Effector CD8-positive, alpha-beta T cell (primary cell): ENCODE measurements around the gene GNB1.
"Not testable (repeated sequence)": the region's sequence is repeated elsewhere in the genome, so short reads cannot be mapped to it uniquely, and the experiment has no call there.

Experiments
- DNase-seq: peaks from one replicate; lab custom pipeline; 2025; lab: John Stamatoyannopoulos, UW

GNB1 gene

DNA sequence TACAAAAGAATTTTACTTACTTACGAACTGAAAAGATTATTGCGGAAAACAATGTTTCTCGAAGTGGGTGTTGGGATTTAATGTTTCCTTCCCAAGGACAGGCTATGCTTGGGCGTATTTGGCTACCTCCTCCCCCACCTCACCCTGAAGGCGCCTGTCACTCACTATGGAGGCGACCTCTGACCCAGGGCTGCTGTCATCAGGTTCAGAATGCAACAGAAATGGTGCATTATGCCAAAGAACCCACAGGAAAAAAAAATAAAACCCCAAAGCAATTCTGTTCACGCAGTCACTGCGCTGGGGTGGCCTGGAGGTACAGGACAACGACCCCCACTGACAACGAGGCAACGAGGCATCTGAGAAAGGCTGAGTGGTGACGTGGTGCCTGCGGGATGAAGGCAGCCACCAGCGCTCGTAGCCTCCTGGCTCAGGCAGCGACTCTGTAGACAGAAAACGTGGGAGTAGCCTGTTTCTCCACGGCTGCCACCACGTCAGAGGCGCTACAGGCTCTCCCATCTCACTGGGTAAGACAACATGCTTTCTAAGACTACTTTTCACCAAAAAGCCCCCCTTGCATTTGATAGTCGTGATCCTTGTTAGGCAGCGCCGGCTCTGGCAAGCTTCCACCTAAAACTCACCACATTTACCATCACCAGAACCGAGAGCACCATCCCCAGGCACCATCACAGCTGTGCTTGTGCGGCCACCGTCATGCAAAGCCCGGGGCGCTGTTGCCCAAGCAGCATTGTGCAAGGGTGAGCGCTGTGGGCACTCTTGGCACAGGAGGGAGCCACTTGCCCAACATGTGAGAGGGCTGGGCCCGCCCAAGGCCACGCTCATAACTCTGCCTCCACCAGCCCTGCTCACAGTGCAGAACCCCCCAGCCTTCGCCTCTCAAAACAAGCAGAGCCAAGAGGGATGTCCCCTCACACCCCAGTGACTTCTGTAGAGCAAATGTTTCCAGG lies 126.9 kb downstream of the GNB1 start:
- DNase-seq = no peak

DNA sequence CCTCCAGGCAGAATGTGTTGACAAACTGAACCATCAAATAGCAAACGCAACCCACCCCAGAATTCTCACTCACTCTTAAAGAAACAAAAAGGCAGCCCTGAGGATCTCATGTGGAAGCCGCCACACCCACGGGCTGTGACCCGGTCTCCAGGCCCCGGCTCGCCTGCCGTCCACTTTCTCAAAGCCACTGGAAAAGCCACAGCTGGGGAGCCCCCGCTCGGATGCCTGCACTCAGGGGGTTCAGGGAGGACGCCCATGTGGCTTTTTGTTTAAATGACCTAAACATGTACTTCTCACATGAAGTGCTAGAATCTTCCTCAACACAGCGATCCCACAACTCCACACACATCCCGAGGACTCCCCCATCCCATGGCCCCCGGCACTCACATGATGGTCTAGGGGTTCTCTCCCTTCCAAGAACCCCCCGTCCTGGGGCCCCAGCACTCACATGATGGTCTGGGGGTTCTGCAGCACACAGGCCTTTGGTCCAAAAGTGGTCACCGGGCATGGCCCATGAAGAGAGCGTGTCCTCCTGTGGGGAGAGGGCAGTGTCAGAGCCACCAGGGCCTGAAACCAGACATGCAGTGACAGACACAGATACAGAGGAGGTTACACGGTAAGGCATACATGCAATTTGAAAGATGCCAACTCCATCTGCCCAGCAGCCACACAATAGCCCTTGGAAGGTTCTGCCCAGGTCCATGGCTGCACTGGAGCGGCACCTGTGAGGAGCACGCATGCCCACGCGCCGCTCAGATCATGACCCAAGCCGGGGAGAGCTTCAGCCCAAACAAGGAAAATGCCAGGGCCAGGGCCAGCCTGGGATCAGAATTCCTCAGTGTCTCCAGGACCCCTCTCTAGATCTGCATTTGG lies 129.1 kb downstream of the GNB1 start:
- DNase-seq = no peak

GRCh38 chr1:1760715-1761114 lies 130.2 kb downstream of the GNB1 start:
- no peak for DNase-seq

GRCh38 chr1:1760345-1760650 lies 130.6 kb downstream of the GNB1 start:
- DNase-seq = no peak

DNA sequence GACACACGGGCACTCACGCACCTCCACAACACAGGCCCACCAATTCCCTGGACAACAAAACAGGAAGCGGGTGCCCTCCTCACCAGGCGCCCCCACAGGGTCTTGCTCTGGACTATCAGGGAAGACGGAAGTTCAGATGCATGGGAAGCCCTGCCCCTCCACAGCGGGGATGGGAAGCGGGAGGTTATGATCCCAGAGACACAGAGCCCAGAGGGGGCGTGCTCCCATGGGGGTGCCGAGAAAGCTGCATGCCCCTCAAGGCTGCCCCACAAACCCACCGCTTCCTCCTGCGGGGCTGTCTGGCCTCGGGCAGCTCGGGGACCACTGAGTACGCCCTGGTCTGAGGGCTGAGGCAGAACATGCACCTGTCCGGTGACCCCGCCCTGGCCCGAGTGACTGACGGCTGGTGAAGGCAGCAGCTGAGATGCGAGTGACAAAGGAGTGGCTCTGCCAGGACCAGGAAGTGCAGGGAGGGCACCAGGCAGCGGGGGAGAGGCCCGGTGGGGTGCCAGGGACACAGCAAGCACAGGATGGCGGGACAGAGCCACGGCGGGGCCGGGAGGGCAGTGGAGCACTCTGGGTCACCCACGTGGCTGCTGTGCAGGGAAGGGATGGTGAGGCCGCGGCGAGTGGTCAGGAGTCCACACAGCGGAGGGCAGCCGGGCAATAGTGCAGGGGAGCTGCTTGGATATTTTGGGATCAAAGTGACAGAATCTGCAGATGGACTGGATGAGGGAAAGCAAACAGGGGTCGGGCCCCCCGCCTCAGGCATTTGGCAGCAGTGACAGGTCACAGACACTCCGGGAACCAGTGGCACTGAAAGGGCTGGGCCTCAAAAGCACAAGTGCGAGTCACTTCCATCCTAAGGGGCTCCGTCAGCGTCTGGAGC lies 131.2 kb downstream of the GNB1 start:
- no peak for DNase-seq

- no peak for DNase-seq
These were observed 132.0 kb downstream of the GNB1 start for GRCh38 chr1:1758692-1759455.

DNA sequence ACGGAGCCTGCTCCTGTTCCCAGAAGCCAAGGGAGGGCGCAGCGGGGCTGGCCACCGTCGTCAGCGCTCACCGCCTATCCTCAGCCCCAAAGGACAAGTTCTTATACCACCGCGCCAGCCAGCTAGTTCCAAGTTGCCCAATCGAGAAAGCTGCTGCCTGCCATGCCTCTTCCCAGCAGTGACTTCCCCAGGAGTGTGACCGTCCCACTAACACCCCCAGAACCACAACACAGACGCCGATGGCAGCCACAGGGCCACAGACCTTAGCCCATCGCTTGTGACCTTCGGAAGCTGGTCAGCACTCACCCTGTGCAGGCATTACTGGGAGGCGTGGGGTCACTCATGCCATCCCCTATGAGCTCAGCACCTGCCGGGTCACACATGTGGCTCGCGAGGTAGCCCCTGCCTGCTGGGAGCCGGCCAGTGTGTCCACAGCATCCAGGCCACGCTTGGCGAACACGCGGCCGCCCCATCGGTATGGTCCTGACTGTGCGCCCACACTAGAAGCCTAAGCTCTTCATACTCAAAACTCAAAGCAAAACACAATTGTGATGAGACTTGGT lies 132.7 kb downstream of the GNB1 start:
- no peak for DNase-seq

DNA sequence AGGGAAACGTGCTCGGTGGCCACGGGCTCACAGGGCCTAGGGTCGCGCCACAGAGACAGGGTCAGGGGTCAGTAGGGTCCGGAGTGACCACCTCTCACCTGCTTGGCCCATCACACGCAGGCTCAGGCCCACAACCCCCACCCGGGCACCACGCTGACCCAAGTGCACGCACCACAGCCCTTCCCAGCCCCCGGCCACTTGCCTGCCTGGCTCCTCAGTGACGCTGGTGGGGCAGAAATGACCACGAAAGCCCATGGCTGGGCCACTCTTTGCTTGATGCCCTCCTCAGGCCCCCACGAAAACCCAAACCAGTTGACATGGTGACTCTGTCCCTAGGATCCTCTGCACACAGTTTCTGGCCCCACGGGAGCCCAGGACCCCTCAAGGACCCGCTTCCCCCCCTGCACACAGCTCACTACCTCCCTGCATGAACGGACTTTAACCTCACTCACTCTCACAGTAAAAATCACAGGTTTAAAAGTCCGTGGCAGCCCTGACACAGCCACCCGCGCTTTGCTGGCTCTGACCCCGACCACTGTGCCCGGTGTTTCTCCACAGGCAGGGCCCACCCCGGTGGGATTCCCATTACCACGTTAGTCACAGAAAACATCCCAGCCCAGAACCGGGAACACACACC lies 133.3 kb downstream of the GNB1 start:
- DNase-seq = no peak

GRCh38 chr1:1756661-1757421 lies 134.0 kb downstream of the GNB1 start:
- no peak for DNase-seq

- no peak for DNase-seq
These were observed 135.0 kb downstream of the GNB1 start for GRCh38 chr1:1755852-1756251.

DNA sequence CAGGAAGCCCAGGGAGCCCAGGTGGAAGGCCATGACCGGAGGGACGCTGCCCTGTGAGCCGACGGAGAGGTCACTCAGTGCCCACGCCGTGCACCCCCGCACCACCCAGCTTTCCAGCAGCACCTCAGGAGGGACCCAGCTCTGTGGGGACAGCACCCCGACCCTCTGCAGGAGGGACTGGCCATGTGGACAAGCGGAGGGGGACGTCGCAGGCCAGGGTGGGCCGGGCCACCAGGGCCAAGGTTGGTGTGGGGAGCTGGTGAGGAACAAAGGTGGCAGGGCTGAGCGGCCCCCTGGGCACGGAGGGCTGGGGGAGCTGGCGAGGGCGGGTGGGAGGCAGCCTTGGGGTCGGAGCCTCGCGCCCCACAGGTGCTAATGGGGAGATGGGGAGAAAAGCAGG lies 135.5 kb downstream of the GNB1 start:
- no peak for DNase-seq

DNA sequence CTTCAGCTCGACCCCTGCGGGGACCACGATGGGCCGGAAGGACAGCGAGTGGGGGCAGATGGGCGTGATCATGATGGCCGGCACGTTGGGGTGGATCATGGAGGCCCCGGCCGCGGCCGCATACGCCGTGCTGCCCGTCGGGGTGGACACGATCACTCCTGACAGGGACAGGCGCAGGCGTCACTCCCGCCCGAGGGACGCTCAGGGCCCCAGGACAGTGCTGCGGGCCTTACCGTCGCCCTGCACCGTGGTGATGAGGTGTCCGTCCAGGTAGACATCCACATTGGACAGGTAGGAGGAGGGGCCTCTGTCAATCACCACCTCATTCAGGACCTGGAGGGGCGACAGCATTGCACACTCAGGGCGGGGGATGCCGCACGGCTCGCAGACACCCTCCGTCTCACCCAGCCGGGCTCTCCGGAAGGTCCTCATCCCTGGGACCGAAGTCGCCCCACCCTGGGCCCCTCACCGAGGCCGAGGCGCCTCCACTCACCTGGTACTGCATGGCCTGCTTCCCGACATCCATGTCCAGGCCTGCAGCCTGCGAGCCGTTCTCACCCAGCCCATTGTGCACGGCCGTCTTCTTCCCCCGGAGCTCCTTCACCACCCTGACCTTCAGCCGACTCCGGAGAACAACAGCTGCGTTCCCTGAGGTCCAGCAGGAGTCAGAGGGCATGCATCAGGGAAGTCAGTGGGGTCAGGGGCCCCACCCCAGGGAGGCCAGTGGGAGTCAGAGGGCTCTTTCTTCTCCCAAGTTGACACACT lies 136.7 kb downstream of the GNB1 start:
- DNase-seq = no peak

DNA sequence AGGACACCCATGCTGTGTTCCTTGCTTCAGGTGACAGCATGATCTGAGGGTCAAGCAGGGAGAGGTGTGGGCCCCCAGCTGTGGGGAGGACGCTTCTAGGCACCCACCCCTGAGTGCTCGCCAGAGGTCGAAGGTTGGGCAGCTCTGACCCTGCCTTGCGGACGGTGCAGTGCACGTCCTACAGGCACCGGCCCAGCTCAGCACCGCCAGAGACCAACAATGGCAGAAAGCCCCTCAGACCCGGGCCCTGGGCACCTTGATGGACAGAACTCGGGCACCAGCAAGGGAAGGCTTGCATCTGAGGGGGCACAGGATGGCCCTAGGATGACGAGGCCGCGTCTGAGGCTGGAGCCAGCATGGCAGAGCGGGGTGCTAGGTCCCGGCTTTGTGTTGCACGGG lies 137.3 kb downstream of the GNB1 start:
- no peak for DNase-seq

DNA sequence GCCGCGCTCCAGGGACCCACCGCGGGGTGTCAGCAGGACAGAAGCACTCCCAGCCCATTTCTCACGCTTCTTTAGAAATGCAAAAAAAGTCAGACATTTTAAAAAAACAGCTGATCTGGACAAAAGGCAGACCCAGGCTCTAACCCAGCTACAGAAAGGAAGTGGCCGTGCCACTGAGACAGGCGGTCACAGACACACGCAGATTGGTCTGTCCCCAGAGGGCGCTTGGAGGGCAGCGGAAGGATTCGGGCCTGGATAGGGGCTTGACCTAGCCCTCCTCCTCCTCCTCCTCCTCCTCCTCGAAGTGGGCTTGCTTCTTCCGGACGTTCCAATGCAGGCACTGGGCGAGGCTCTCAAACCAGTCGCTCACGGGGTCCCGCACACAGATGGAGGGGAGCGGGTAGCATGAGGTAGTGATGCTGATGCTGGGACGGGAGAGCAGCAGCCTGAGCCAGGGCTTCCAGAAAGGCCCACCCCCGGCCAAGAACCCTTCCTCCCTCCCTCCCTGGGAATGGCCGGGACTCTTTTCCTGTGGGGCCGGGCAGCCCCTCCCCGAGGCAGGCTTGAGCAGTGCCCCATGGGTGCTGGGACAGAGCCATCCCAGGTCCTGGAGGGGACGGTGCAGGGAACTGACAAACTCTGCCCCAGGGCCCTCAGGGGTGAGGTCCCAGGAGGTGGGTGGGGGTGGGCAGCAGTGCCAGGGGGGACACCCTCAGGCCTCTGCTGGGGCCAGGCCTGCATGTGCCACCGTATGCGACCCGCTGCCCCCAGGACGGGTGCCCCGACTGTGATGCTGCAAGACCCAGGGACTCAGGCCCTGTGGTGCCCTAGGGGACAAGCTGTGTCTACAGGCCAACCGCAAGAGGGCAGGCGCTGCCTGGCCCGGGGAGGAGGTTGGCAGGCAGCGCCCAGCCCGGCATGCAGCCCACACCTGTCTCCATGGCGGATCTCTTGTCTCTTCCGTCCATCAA lies 138.0 kb downstream of the GNB1 start:
- DNase-seq = no peak

DNA sequence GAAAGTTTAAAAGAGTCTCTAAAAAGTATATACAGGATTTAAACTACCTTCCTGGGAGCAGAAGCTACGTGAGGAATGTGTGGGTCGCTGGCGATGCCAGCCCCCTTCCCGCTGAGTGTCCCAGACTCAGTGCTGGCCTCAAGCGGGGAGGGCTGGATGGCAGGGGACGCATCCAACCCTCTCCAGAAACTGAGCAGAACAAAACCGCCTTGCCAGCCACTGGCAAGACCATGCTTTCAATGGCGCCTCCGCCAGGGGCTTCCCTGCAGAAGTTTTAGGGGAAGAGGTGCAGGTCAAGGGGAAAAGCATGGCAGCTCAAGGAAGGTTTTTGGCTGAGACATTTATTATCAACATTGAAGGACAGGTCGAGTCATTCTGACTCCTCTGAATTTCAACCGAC lies 138.7 kb downstream of the GNB1 start:
- no peak for DNase-seq

DNA sequence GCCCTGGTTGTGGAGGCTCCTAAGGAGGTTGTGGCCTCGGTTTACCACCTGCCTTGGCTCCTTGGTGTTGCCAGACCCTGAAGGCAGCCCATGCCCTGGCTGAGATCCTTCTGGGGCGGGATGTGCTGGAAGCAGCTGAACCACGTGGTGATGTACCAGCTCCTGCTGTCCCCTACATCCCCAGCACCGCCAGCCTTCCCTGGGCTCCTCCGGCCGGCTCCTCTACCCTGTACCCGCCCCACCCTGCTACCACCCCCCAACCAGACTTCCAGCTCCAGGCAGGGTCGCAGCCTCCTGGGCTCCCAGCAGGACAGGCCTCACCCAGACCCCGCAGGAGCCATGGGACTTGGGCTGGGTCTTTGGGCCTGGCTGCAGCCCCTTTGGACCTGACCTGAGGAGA lies 140.9 kb downstream of the GNB1 start:
- not testable (repeated sequence) for DNase-seq

DNA sequence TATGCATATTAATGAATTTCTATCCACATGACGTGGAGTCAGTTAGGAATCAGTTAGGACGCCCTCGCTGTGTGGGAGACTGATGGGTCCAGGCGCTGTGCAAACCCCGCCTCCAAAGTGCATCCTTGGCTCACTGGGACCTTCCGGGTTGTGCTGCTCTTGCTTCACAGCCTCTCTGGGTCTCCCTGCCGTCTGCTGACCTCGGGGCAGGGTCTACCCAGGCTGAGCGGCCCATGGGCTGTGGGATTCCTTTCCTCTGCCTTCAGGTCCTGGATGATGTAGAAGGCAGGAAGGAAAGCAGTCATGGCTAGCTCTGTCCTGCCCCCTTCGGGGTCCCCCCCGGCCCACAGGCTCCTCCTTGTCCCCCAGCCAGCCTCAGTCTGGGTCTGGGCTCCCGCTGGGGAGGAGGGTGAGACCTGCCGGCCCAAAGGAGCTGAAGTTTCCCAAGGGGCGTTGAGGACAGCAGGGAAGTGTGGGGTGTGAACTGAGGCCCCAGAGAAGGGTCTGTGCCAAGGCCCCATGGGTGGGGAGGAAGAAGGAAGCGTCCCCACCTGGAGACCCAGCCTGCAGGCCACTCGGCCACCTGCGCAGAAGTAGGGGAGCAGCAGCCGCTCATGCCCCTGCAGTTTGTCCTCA lies 142.1 kb downstream of the GNB1 start:
- no peak for DNase-seq
